HG02642 (cell line): ENCODE measurements around the gene IL2RA.
"Not testable (repeated sequence)": the region's sequence is repeated elsewhere in the genome, so short reads cannot be mapped to it uniquely, and the experiment has no call there.

Experiments used
- ATAC-seq: cut with Tn5 transposase; IDR thresholded peaks from one replicate; pipeline ENCODE4 v1.9.1; 2021; ENCODE audit warnings: mild to moderate bottlenecking; ENCODE audit not compliant: unreplicated experiment, poor library complexity

IL2RA gene

DNA sequence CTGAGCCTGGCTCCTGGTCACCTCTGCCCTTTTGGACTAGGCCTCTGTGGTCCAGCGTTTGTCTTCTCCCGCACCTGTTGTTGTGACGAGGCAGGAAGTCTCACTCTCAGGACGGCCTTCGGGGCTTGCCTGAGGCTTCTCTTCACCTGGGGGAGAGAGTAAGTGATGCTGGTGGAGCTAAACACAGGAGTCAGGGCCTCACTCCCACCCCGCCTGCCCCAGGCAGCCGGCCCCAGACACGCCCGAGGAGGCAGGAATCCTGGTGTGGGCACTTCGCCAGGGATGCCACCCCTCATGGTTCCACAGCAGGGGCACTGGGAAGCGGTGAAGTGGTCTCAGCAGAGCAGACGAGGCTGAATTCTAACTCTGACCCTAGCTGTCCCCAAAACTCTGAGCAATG is 42.4 kb downstream of the IL2RA start:
- ATAC-seq = no peak

DNA sequence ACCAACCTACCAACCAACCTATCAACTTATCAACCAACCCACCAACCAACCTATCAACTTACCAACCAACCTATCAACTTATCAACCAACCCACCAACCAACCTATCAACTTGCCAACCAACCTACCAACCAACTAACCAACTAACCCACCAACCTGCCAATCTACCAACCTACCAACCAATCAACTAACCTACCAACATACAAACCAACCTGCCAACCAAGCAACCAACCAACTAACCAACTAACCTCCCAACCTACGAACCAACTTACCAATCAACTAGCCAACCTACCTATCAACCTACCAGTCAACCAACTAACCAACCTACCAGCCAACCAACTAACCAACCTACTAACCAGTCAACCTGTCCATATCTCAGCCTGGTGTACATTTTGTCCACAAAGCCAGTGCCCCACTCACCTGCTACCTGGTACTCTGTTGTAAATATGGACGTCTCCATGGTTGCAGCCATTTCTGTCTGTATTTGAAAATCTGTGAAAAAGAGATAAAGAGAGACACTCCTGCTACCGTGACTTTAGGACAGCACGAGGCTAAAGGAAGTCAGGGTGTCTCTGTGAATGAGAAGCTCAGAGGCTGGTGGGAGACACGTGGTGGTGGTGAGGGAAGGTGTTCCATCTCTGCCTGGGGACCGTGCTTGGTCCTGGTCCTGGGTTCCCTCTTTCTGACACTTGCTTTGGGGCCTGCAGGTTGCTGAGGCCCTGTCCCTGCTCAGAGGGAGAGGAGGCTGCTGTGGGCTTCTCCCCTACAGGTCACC is 43.0 kb downstream of the IL2RA start:
- no peak for ATAC-seq

GRCh38 chr10:6018422-6018821 is 43.7 kb downstream of the IL2RA start:
- ATAC-seq = no peak

GRCh38 chr10:6017781-6018354 is 44.3 kb downstream of the IL2RA start:
- ATAC-seq = no peak

DNA sequence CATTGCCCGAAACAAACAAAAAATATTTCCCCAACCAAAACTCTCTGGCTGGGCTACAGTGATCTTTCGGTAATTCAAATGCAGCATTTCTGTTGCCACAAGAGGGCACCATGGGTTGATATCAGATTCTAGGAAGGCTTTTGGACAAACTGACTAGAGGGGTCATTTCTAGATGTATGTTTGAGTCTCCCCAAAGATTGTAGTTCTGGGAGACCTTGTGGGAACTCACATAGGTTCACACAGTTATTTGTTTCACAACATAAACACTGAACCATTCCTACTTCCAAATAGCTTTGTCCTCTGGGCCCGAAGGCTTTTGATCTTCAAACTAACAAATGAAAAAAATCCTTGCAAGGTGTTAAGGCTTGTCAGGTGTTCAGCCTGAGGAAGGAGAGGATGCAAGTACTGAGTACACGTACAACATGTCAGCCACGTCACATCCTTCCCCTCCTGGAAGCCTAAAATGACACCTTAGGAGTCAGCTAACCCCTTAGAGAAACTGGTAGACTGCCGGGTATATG is 47.9 kb downstream of the IL2RA start:
- ATAC-seq = no peak

GRCh38 chr10:6013413-6014192 is 48.6 kb downstream of the IL2RA start:
- no peak for ATAC-seq

DNA sequence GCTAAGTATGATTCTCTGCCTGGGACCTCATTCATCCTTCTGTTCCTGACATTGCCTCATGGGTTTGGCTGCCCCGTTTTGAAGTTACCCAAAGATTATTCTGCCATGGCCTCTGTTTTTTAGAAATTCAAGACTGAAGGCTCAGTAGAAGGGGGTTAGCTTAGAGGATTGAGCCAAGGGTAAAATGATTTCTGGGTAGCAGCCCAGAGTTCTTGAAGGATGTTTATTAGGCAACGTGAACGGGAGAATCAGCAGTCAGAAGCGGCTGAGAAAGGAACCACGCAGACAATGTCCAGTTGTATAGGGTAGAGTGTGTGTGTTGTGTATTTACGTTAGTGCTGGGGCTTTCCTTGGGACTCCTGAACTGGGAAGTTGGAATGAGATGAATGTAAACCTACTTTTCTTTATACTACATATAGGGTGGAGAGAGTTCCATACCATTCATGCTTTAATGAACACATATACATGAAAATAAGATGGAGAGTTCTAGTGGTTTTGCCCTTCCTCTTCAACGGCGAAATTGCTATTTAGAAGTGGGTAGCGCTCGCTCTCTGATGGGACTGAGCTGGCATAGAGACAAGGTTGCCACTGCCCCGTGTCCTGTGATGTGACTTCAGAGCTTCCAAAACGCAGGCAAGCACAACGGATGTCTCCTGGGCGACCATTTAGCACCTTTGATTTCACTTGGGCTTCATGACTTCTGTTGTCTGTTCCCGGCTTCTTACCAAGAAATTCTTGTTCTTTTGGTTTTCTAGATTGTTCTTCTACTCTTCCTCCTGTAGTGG is 49.9 kb downstream of the IL2RA start:
- ATAC-seq = no peak

- no peak for ATAC-seq
Observed at GRCh38 chr10:6011558-6011957, 50.6 kb downstream of the IL2RA start.

- no peak for ATAC-seq
Observed at GRCh38 chr10:6010569-6010968, 51.6 kb downstream of the IL2RA start.

DNA sequence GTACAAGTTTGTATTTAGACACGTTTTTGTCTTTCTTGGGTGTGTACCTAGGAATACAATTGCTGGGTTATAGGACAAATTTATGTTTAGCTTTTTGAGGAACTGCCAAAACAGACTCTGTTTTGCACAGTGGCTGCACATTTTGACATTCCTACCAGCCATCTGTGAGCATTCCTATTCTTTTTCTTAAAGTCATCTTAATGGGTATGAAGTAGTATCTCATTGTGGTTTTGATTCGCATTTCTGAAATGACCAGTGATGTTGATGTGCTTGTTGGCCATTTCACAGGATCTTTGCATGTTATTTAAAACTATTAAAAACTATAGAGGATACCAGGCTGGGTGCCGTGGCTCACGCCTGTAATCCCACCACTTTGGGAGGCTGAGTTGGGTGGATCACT is 52.2 kb downstream of the IL2RA start:
- no peak for ATAC-seq

GRCh38 chr10:6009150-6009549 is 53.0 kb downstream of the IL2RA start:
- ATAC-seq = no peak

DNA sequence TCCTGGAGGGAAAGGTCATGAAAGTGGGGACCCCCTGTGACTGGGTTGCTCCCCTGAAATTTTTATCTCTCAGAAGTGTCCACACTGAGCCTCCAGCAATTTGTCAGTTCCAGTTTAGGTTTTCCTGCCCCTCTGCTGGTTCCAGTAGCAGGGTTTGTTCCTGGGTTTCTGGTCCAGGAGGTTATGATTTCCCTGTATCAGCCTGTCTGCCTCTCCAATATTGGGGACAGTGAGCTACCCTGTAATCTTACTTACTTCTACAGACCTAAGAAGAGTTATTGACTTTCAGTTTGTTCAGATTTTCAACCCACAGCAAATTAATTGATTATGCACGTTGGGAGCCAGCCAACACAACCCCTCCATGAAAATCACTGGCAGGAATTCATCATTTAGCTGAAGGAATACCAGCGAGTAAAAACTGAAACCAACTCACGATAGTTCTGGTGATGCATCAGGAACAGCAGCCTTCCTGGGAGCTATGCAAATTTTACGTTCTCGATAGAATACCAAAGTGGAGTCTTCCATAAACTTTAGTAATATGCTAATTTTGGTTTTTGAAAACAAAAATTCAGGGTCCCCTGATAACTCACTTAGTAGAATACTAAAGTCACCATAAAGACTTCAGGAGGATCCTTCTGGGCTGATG is 53.5 kb downstream of the IL2RA start:
- ATAC-seq = no peak

DNA sequence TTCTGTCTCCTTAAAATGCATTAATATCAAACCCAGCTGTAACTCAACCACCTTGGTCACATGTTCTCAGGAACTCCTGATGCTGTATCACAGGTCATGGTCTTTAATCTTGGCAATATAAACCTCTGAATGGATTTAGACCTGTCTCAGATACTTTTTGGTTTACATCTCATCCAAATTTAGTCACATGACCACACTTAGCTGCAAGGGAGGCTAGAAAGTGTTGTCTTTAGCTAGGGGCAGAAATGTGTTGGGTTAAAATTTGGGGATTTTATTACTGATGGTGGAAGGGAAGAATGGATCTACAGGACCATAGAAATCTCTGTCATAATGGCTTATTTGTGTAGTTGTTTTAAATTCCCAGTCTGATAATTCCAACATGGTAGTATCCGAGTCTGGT is 55.2 kb downstream of the IL2RA start:
- no peak for ATAC-seq

DNA sequence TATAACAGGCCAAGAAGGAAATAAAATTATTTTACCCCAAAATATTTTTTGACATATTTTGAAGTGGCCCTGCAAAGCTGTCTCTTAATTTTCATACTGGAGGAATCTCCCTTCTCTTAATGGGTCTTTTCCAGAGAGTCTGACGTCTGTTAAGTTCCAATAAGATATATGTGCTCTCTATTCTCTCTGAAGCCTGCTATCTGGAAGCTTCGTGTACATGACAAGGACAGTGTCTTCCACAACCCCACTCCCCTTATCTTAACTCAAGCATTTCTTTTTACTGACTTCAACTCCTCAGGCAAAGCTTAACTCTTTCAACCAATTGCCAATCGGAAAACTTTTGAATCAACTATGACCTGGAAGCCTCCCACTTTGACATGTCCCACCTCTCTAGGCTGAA is 55.6 kb downstream of the IL2RA start:
- ATAC-seq = no peak

DNA sequence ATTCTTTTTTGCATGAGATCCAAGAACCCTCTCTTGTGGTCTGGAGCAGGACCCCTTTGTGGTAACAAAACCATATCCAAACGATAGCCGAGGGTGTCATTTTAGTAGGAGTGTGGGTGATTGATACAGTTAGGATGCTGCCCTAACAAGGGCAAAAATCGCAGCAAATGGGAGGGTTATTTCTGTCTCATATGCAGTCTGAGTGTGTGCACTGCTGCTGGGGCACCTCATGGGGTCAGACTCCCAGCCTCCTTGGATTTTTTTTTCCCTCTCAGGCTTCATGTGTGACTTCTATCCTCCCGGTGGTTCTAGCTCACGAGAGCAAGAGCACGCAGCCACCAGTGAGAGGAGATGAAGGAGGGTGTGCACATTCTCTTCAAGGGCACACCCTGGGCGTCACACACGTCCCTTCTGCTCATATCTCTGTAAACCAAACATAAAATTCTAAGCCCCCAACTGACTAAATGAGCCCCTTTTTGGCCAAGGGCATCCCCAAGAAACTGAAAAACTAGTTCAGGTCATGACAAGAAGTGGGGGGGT is 56.2 kb downstream of the IL2RA start:
- no peak for ATAC-seq

DNA sequence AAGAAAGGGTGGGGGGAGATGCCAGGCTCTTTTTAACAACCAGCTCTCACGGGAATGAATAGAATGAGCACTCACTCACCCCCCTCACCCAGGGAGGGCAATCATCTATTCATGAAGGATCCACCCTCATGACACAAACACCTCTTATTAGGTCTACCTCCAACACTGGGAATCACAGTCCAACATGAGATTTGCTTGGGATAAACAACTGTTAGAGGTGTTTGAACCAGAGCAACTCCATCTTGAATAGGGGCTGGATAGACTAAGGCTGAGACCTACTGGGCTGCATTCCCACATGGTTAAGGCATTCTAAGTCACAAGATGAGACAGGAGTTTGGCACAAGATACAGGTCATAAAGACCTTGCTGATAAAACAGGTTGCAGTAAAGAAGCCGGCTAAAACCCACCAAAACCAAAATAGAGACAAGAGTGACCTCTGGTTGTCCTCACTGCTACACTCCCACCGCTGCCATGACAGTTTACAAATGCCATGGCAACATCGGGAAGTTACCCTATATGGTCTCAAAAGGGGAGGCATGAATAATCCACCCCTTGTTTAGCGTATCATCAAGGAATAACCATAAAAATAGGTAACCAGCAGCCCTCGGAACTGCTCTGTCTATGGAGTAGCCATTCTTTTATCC is 56.9 kb downstream of the IL2RA start:
- not testable (repeated sequence) for ATAC-seq

DNA sequence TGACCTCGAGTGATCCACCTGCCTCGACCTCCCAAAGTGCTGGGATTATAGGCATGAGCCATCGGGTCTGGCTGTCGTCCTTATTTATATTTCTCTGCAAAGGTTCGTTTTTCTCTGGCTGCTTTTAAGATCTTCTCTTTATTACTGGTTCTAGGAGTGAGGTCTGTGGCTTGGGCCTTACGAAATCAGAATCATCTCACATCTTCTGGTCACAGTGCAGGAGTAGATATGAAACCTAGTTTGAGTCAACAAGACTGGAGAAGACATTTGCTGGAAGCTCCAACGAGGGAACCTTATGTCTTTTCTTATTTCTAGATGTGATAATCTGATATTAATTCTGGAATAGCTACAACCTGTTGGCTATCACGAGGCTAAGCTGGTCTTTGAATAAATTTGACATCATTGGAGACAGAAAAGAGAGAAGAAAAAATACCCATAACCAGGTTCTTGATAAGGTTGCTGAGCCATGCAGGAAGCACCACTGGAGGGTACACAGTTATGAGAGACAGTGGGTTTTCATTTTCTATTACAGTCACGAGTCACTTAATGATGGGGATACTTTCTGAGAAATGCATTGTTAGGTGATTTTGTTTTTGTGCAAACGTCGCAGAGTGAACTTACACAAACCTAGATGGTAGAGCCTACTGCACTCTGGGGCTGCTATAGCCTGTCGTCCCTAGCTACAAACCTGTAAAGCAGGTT is 59.2 kb downstream of the IL2RA start:
- ATAC-seq = no peak

- no peak for ATAC-seq
Observed at GRCh38 chr10:5999440-6000165, 62.6 kb downstream of the IL2RA start.
